ENCODE results near the gene FOXC2. TPM values are rescaled to one million over a fixed set of nuclear protein-coding genes. Genes with fewer than 3 reads are reported as not detected.

The FOXC2 gene
- total and polyA plus RNA-seq, 2 donors (not counting 3 experiments of a cell fraction or from before 2014, with no cell fraction given): 7.7 to 44.0 TPM

- Histone ChIP-seq H3K4me1 (ENCODE audit: control insufficient read depth, extremely low read depth, insufficient read depth, low read length) (peaks cover 6% of the 10 kb centered on the region), H4K20me1 (replicated peaks; ENCODE audit: control insufficient read depth, extremely low read depth, insufficient read depth, low read length) (no peaks in the 10 kb centered on the region), H3K4me3 (replicated peaks in 1 of 3; ENCODE audit: insufficient read depth in 1 of 3, low read depth in 1 of 3, low read length in 3 of 3) (no peak overlapping the region), H3K9ac (replicated peaks; ENCODE audit: extremely low read depth, insufficient read depth, low read length) (no peak overlapping the region), H2AFZ (ENCODE audit: low read depth, low read length) (no peak overlapping the region), H3K4me2 (ENCODE audit: insufficient read depth, low read length) (no peak overlapping the region), H3K27ac (ENCODE audit: insufficient read depth, low read depth, low read length) (no peak overlapping the region), H3K9me3 (replicated peaks; ENCODE audit: control insufficient read depth, insufficient read depth, low read length) (no peaks in the 10 kb centered on the region), H3K36me3 (ENCODE audit: control insufficient read depth in 2 of 2, extremely low read depth in 1 of 2, insufficient read depth in 2 of 2, low read length in 2 of 2) (peaks cover 2 to 8% of the 10 kb centered on the region in 2 experiments), H3K27me3 (ENCODE audit: control insufficient read depth in 2 of 2, insufficient read depth in 2 of 2, low read length in 2 of 2) (no peaks in the 10 kb centered on the region), H3K9me1 (replicated peaks; ENCODE audit: control insufficient read depth, extremely low read depth, insufficient read depth, low read length) (no peaks in the 10 kb centered on the region), H3K79me2 (ENCODE audit: control insufficient read depth, insufficient read depth, low read length) (peaks cover 12% of the 10 kb centered on the region)
- intact Hi-C loops (cut with micrococcal nuclease) (no loop called here), dilution Hi-C loops (cut with MboI; ENCODE audit: extremely low pct_ligation_motif_present, low sequenced_read_pairs) (no loop called here)
- no peak for TF ChIP-seq MYC (IDR thresholded peaks at IDR 0.05; ENCODE audit: low read depth, low read length)
- no peak for TF ChIP-seq POLR2AphosphoS5 (IDR thresholded peaks at IDR 0.05; ENCODE audit: insufficient read depth, low read depth, low read length)
- no peak for TF ChIP-seq JUN (IDR thresholded peaks at IDR 0.05; ENCODE audit: borderline replicate concordance, insufficient read depth, insufficient read length, low read depth)
- TF ChIP-seq EZH2 (IDR thresholded peaks at IDR 0.05; ENCODE audit: borderline replicate concordance, low read depth, low read length, severe bottlenecking): no peak
- TF ChIP-seq GATA2 (IDR thresholded peaks at IDR 0.05; ENCODE audit: insufficient read depth, insufficient read length, low read depth, low read length): no peak
- TF ChIP-seq MAX (IDR thresholded peaks at IDR 0.05; ENCODE audit: insufficient read depth, insufficient read length): no peak
- TF ChIP-seq CTCF (IDR thresholded peaks at IDR 0.05; ENCODE audit: extremely low read depth in 1 of 2, insufficient read depth in 1 of 2, low read depth in 1 of 2, low read length in 2 of 2): no peak
- TF ChIP-seq FOS (IDR thresholded peaks at IDR 0.05; ENCODE audit: borderline replicate concordance, insufficient read depth, low read length): no peak
- no peak for TF ChIP-seq POLR2A (IDR thresholded peaks at IDR 0.05; ENCODE audit: low read depth, low read length)
- ChIA-PET CTCF (interaction anchor here (1.2 kb wide), 1 partner anchor 26 kb away, joined by 3 read pairs; no protein-coding TSS in a partner anchor), POLR2A (no interaction called here)
- no TSS peak for BruUV-seq (replicated peaks)
- FAIRE-seq: no peak
- no peak for DNase-seq (ENCODE audit: low read depth, low spot score)
Observed at GRCh38 chr16:86549893-86550190, 16.8 kb upstream of the FOXC2 start.

All from endothelial cell of umbilical vein (primary cell).